Measurements from ENCODE around the gene GAS2L3.

DNA sequence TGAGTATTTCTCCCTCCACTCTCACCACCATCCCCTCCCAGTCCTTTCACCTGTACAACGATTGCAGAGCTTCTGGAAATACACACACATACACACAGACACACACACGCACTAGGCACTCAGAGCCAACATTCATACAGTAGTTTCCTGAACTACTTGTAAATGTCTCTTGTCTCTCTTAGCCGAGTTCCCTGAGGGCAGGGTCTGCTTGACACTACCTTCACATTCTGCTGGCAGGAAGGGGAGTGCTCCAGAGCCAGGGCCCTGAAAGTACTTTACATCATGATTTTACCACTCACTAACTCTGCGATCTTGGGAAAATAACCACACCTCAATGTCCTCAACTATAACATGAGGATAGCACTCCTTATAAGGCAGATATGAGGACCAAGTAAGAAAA is 82.7 kb downstream of the GAS2L3 start:
- TF ChIP-seq, protein P1, sequence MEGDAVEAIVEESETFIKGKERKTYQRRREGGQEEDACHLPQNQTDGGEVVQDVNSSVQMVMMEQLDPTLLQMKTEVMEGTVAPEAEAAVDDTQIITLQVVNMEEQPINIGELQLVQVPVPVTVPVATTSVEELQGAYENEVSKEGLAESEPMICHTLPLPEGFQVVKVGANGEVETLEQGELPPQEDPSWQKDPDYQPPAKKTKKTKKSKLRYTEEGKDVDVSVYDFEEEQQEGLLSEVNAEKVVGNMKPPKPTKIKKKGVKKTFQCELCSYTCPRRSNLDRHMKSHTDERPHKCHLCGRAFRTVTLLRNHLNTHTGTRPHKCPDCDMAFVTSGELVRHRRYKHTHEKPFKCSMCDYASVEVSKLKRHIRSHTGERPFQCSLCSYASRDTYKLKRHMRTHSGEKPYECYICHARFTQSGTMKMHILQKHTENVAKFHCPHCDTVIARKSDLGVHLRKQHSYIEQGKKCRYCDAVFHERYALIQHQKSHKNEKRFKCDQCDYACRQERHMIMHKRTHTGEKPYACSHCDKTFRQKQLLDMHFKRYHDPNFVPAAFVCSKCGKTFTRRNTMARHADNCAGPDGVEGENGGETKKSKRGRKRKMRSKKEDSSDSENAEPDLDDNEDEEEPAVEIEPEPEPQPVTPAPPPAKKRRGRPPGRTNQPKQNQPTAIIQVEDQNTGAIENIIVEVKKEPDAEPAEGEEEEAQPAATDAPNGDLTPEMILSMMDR (IDR thresholded peaks at IDR 0.05), result no peak
- TF ChIP-seq POLR2AphosphoS5 (IDR thresholded peaks at IDR 0.05; ENCODE audit: insufficient read depth in 1 of 2, low read depth in 1 of 2), result no peak
- TF ChIP-seq POLR2A (IDR thresholded peaks at IDR 0.05), result no peak
